Gastrocnemius medialis (tissue), 4 donors: ENCODE measurements around the gene SYT13. TPM values are rescaled to one million over a fixed set of nuclear protein-coding genes. Genes with fewer than 3 reads are reported as not detected.

Experiments
- ATAC-seq, 2 donors: fragments of 150-250 bp; one replicate each; pipeline ENCODE4 v1.9.1; 2016
- DNase-seq, 2 donors: peaks; one replicate each; pipeline ENCODE4 v3.0.0-alpha.2; 2019
- H3K27ac ChIP-seq, 4 donors: fragments of 200-600 bp; sonication (generic); 1 replicate in 1 of 4; 2 replicates in 3 of 4; pipeline ENCODE4 v1.5.1; 2016 to 2018; ENCODE audit warnings: mild to moderate bottlenecking in 2 of 4, moderate library complexity in 1 of 4
- H3K27me3 ChIP-seq, 3 donors: fragments of 200-600 bp; sonication (generic) in 2 of 3; 1 replicate in 1 of 3; 2 replicates in 2 of 3; pipeline versions ENCODE4 v1.5.1 to v1.6.0; 2016 to 2019; ENCODE audit warnings: mild to moderate bottlenecking in 1 of 3, moderate library complexity in 1 of 3
- H3K36me3 ChIP-seq, 2 donors: fragments of 200-600 bp; sonication (generic) in 1 of 2; one replicate each; pipeline ENCODE4 v1.5.1; 2017 to 2018
- H3K4me1 ChIP-seq, 2 donors: fragments of 200-600 bp; sonication (generic) in 1 of 2; one replicate each; pipeline ENCODE4 v1.5.1; 2016 to 2017; ENCODE audit warnings: mild to moderate bottlenecking in 2 of 2
- H3K4me3 ChIP-seq, 4 donors: fragments of 200-600 bp; sonication (generic) in 3 of 4; 1 replicate in 1 of 4; 2 replicates in 3 of 4; pipeline ENCODE4 v1.5.1; 2016 to 2019; ENCODE audit warnings: mild to moderate bottlenecking in 2 of 4
- H3K9me3 ChIP-seq, 3 donors: fragments of 200-600 bp; sonication (generic) in 2 of 3; 1 replicate in 1 of 3; 2 replicates in 2 of 3; pipeline ENCODE4 v1.5.1; 2016 to 2019
- CTCF ChIP-seq, 5 experiments: fragments of 450-650 bp in 3 of 5; fragments of 200-600 bp in 2 of 5; sonication (generic) in 2 of 5; IDR thresholded peaks in 4 of 5; conservative IDR thresholded peaks in 1 of 5; 1 replicate in 4 of 5; 2 replicates in 1 of 5; pipeline ENCODE4 v1.5.1; 2016 to 2019; ENCODE audit warnings: antibody characterized with exemption in 5 of 5, mild to moderate bottlenecking in 3 of 5, moderate library complexity in 3 of 5
- POLR2A ChIP-seq, 2 donors: fragments of 450-650 bp; IDR thresholded peaks; one replicate each; pipeline ENCODE4 v1.6.1; 2017; ENCODE audit warnings: antibody characterized with exemption in 2 of 2, mild to moderate bottlenecking in 2 of 2, moderate library complexity in 2 of 2
- in situ Hi-C, 4 donors: fragments of 200-750 bp; cut with MboI; loops; one replicate each; pipeline versions ENCODE4 v1.15.0 to v1.8.0; 2017; ENCODE audit warnings: low sequenced_read_pairs in 4 of 4
- intact Hi-C: fragments of 100-400 bp; cut with DNase I; formaldehyde crosslinking; loops from one replicate; pipeline ENCODE4 v1.15.1; 2023; ENCODE audit warnings: low total_unique reads
- total RNA-seq, 4 donors: library from RNA; depleted of rRNA; stranded (reverse); fragments of >200 nt; gene quantifications; one replicate each; pipeline versions ENCODE4 v1.1.0 to v1.2.3, GENCODE V29; 2016

Gene SYT13
- total RNA-seq, 4 donors from 2014 or later: 0.15 TPM; not detected in 3

GRCh38 chr11:45300715-45301114 lies 14.6 kb upstream of the SYT13 start:
- in situ Hi-C loops: no loop called here
- ATAC-seq (no peak), DNase-seq (no peak)
- no peaks in the 10 kb centered on the region for H3K4me1 ChIP-seq
- no peaks in the 10 kb centered on the region for H3K27me3 ChIP-seq
- H3K9me3 ChIP-seq: no peaks in the 10 kb centered on the region
- intact Hi-C loops: no loop called here
- no peak overlapping the region for H3K4me3 ChIP-seq
- H3K36me3 ChIP-seq: no peaks in the 10 kb centered on the region
- TF ChIP-seq POLR2A (IDR thresholded peaks at IDR 0.05) (no peak), CTCF (IDR thresholded peaks at IDR 0.05 in 4 of 5, conservative IDR thresholded peaks at IDR 0.05 in 1 of 5) (no peak)
- no peak overlapping the region for H3K27ac ChIP-seq

- H3K4me3 ChIP-seq: no peak overlapping the region
- no peaks in the 10 kb centered on the region for H3K36me3 ChIP-seq
- in situ Hi-C loops: loop anchor here (10.0 to 25.0 kb wide), 4 partner anchors 184 to 374 kb away; no protein-coding TSS in a partner anchor
- no peak overlapping the region for H3K27ac ChIP-seq
- intact Hi-C loops: no loop called here
- H3K4me1 ChIP-seq: no peaks in the 10 kb centered on the region
- H3K9me3 ChIP-seq: no peaks in the 10 kb centered on the region
- no peak for ATAC-seq
- no peak for DNase-seq
- no peak for TF ChIP-seq POLR2A (IDR thresholded peaks at IDR 0.05)
- no peak for TF ChIP-seq CTCF (IDR thresholded peaks at IDR 0.05 in 4 of 5, conservative IDR thresholded peaks at IDR 0.05 in 1 of 5)
- H3K27me3 ChIP-seq: no peaks in the 10 kb centered on the region
These were observed 12.6 kb upstream of the SYT13 start for GRCh38 chr11:45298718-45299117.

- no peak for TF ChIP-seq POLR2A (IDR thresholded peaks at IDR 0.05)
- TF ChIP-seq CTCF (IDR thresholded peaks at IDR 0.05 in 4 of 5, conservative IDR thresholded peaks at IDR 0.05 in 1 of 5): no peak
- H3K4me3 ChIP-seq: no peak overlapping the region
- intact Hi-C loops: no loop called here
- DNase-seq (no peak), ATAC-seq (no peak)
- no peak overlapping the region for H3K27ac ChIP-seq
- H3K36me3 ChIP-seq: no peaks in the 10 kb centered on the region
- no peaks in the 10 kb centered on the region for H3K9me3 ChIP-seq
- no peaks in the 10 kb centered on the region for H3K4me1 ChIP-seq
- H3K27me3 ChIP-seq: peaks cover 0 to 4% (median 0%) of the 10 kb centered on the region in 3 donors
- in situ Hi-C loops: loop anchor here (10.0 to 25.0 kb wide), 4 partner anchors 181 to 371 kb away; no protein-coding TSS in a partner anchor
These were observed 9.9 kb upstream of the SYT13 start for GRCh38 chr11:45296075-45296474.

GRCh38 chr11:45294499-45294898 lies 8.4 kb upstream of the SYT13 start:
- peaks cover 0 to 5% (median 4%) of the 10 kb centered on the region in 3 donors for H3K27me3 ChIP-seq
- TF ChIP-seq CTCF (IDR thresholded peaks at IDR 0.05 in 4 of 5, conservative IDR thresholded peaks at IDR 0.05 in 1 of 5) (no peak), POLR2A (IDR thresholded peaks at IDR 0.05) (no peak)
- ATAC-seq (no peak), DNase-seq (no peak)
- no peak overlapping the region for H3K27ac ChIP-seq
- in situ Hi-C loops (loop anchor here (5.0 to 25.0 kb wide), 5 partner anchors 180 to 370 kb away; no protein-coding TSS in a partner anchor), intact Hi-C loops (no loop called here)
- H3K4me3 ChIP-seq: no peak overlapping the region
- no peaks in the 10 kb centered on the region for H3K4me1 ChIP-seq
- H3K9me3 ChIP-seq: no peaks in the 10 kb centered on the region
- H3K36me3 ChIP-seq: no peaks in the 10 kb centered on the region
